Cardiac muscle cell (in vitro differentiated cells and primary cell): ENCODE measurements around the gene TBRG4. TPM values are rescaled to one million over a fixed set of nuclear protein-coding genes. Genes with fewer than 3 reads are reported as not detected.
A peak's percentile ranks its signal among the peaks of the same experiment; 100 is the strongest.

Experiments used
- DNase-seq, 2 donors: peaks; one replicate each; pipeline versions ENCODE4 v3.0.0 to v3.0.0-alpha.2; 2010 to 2017; ENCODE audit warnings: low read depth in 1 of 2, low spot score in 1 of 2
- H3K27ac ChIP-seq: fragments of 200-600 bp; sonication (generic); 2 replicates; pipeline ENCODE4 v1.5.1; 2016
- H3K27me3 ChIP-seq: fragments of 200-600 bp; sonication (generic); 2 replicates; pipeline ENCODE4 v1.6.0; 2016; ENCODE audit warnings: control low read depth
- H3K36me3 ChIP-seq: fragments of 200-600 bp; sonication (generic); 2 replicates; pipeline ENCODE4 v1.5.1; 2016; ENCODE audit warnings: control low read depth
- H3K4me1 ChIP-seq: fragments of 200-600 bp; sonication (generic); 2 replicates; pipeline ENCODE4 v1.8.1; 2017; ENCODE audit warnings: low read depth, mild to moderate bottlenecking, mixed run types
- H3K4me3 ChIP-seq: fragments of 200-600 bp; sonication (generic); 2 replicates; pipeline ENCODE4 v1.5.1; 2016; ENCODE audit warnings: mild to moderate bottlenecking
- H3K9me3 ChIP-seq: fragments of 200-600 bp; sonication (generic); 2 replicates; pipeline ENCODE4 v1.5.1; 2017; ENCODE audit warnings: low read depth, mild to moderate bottlenecking, control low read depth
- polyA plus RNA-seq: library from polyadenylated mRNA; unstranded; fragments of >200 nt; fragmentation: Nextera tagmentation; extraction: Ambion mirVana; gene quantifications from 2 replicates; pipeline ENCODE4 v1.2.1, GENCODE V29; 2016
- total RNA-seq: library from RNA; depleted of rRNA; stranded (reverse); fragments of >200 nt; gene quantifications from 2 replicates; pipeline ENCODE4 v1.2.3, GENCODE V29; 2016
- TF ChIP-seq, protein P1 (sequence below): IDR thresholded peaks from 2 replicates; pipeline ENCODE4 v1.5.1; 2012; ENCODE audit warnings: low read depth, mild to moderate bottlenecking, low read length

TBRG4 gene
- total and polyA plus RNA-seq, 2 experiments from 2014 or later = 67.9 to 74.4 TPM

DNA sequence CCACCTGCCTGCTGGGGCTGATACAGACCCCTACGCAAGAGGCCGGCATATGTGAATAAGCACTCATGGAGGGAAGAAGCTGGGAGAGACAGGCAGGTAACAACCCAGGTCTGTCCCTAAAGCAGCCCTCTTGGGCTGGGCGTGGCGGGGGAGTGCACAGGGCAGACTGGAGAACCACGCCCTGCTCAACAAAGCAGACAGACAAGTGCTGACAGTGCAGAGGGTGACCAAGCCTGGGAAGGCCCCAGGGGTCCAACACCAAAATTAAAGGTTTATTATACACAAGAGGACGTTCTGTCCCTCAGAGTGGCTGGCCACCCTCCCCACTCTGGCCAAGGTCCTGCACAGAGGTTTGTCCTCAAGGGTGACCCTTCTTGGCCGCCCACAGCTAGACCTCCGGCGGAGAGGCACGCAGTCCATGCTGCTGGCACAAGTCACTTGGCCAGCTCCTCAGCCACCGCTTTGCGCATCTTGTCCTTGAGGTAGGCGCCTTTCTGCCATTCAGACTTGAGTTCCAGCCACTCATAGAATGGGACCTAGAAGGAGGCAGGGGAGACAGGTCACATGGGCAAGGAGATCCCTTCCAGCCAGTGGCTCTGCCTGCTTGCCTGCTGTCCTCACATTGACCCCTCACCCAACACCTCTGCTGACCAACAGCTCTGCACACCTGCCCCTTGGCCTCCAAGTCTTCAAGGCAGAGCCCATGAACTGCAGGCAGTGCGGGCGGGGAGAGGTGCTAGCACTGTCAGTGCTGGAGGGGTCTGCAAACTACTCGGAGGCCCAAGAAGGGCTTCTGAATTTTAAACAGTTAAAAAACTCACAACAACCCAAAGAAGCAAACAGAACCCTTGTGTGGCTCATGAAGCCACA, 11.4 kb downstream of the TBRG4 start:
- no peak for DNase-seq
- TF ChIP-seq, protein P1, sequence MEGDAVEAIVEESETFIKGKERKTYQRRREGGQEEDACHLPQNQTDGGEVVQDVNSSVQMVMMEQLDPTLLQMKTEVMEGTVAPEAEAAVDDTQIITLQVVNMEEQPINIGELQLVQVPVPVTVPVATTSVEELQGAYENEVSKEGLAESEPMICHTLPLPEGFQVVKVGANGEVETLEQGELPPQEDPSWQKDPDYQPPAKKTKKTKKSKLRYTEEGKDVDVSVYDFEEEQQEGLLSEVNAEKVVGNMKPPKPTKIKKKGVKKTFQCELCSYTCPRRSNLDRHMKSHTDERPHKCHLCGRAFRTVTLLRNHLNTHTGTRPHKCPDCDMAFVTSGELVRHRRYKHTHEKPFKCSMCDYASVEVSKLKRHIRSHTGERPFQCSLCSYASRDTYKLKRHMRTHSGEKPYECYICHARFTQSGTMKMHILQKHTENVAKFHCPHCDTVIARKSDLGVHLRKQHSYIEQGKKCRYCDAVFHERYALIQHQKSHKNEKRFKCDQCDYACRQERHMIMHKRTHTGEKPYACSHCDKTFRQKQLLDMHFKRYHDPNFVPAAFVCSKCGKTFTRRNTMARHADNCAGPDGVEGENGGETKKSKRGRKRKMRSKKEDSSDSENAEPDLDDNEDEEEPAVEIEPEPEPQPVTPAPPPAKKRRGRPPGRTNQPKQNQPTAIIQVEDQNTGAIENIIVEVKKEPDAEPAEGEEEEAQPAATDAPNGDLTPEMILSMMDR = no peak
- Histone ChIP-seq H3K27me3 (no peaks in the 10 kb centered on the region), H3K36me3 (peaks cover 46% of the 10 kb centered on the region), H3K4me3 (no peak overlapping the region), H3K9me3 (no peaks in the 10 kb centered on the region), H3K4me1 (no peaks in the 10 kb centered on the region), H3K27ac (peak overlapping the region; percentile 7)

DNA sequence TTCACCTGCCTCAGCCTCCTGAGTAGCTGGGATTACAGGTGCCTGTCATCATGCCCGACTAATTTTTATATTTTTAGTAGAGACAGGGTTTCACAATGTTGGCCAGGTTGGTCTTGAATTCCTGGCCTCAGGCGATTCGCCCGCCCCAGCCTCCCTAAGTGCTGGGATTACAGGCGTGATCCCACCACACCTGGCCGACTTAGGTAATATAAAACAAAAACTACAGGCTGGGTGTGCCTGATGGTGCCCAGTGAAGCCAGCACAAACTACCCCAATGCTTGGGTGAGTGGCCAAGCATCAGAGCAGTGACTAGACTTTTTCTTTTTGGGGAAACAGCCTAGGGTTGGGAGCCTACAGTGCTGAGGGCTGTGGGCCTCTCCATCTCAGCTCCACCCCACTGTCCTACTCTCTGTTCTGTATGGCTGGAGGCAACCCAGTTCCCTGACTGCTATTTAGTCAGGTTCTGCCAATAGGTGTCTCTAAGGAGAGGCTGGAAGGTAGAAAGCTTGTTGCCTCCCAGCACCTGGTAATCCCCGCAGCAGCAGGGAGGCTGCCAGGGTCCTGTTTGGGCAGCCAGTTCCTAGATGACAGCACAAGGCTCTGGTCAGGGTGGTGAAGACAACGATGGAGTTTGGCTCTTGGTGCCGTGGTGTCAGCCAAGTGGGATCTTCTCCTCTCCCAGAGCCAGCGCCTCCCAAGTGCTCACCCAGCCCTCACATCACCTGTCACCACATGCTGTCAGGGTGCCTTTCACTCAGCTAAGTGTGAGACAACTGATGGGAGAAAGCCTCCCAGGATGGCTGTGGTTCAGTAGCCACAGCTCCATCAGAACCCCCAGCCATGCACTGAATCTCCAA, 12.3 kb downstream of the TBRG4 start:
- Histone ChIP-seq H3K4me3 (no peak overlapping the region), H3K27ac (no peak overlapping the region), H3K36me3 (peaks cover 38% of the 10 kb centered on the region), H3K27me3 (no peaks in the 10 kb centered on the region), H3K4me1 (no peaks in the 10 kb centered on the region), H3K9me3 (no peaks in the 10 kb centered on the region)
- no peak for DNase-seq
- TF ChIP-seq, protein P1 = no peak

DNA sequence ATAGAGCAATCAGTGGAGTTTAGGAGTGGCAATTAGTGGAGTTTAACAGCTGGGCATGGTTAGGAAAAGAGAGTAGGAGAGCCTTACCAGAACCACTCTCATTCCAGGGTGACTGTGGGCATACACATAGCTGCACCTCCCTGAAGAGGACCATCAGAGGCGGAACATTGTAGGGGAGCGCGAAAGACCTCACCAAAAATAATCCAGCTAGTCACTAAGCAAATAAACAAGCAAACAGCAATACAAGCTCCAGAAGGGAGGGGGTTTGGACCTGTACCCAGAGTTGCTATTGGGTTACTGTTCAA, 18.6 kb downstream of the TBRG4 start:
- Histone ChIP-seq H3K27ac (no peak overlapping the region), H3K27me3 (peaks cover 25% of the 10 kb centered on the region), H3K4me3 (no peak overlapping the region), H3K9me3 (no peaks in the 10 kb centered on the region), H3K4me1 (no peaks in the 10 kb centered on the region), H3K36me3 (no peaks in the 10 kb centered on the region)
- TF ChIP-seq, protein P1 = no peak
- DNase-seq = no peak

DNA sequence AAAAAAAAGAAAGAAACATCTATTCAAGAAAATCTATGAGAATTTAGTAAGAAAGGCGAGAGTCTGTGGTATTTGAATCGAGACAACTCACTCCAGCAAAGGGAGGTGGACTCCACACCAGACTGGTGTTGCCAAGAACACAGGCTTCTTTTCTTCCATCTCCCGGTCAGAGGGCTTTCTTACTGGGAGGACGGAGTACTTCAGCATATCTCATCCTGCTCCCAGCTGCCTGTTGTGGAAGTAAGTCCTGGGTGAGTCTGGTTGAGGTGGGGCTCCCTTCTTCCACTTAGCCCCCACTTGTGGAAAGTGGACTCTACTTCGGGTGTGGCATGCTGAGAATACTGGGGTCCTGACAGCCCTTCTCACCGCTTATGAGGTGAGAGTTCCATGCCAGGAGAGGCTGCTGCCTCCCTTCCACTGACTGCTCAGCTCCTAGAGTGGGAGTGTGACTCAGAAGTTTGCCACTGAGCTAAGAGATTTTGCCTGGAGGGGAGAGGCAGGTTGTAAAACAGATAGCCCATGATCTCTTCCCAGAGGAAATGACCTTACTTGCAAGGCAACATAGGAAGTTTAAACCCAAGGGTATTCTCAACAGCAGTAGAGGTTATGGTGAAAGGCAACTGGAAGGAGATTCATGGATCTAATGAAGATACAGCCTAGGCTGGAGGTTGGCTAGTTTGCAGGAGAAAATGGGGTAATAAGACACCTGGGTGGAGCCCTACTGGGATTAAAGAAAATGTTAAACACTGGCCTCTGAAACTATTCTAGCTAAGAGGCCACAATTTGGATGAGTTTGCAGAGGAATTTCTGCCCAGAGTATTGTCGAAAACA, 19.2 kb downstream of the TBRG4 start:
- no peak for DNase-seq
- Histone ChIP-seq H3K36me3 (no peaks in the 10 kb centered on the region), H3K27me3 (peaks cover 28% of the 10 kb centered on the region), H3K4me1 (no peaks in the 10 kb centered on the region), H3K4me3 (no peak overlapping the region), H3K27ac (no peak overlapping the region), H3K9me3 (no peaks in the 10 kb centered on the region)
- TF ChIP-seq, protein P1 = no peak

DNA sequence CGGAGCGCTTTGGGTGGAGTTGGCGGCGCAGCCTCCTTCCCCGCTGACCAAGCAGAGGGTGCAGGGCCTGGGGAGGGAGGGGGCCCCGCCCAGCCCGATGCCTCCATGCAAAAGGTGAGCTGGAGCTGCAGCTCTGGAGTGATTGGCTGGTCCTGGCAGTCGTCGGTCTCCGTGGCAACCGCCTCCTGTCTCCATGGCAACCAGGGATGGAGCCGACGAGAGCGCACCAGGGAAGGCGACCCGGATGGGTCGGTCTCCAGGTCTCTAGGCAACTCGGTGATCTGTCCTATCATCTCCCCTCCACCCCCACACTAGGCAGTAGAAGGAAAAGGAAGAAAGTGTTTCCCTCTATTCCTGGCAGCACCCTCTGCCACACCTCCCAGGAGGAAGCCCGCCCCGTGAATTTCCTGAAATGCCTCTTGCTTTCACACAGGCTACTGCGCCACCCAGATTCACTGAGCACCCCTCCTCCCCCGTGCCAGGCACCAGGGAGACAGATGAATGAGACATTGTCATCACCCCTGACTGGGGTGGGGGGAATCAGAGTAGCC, 22.1 kb downstream of the TBRG4 start:
- Histone ChIP-seq H3K4me3 (peak overlapping the region; percentile 37), H3K27me3 (peaks cover 28% of the 10 kb centered on the region), H3K9me3 (no peaks in the 10 kb centered on the region), H3K4me1 (no peaks in the 10 kb centered on the region), H3K27ac (no peak overlapping the region), H3K36me3 (no peaks in the 10 kb centered on the region)
- TF ChIP-seq, protein P1 = no peak
- peak; percentile 49 to 57 for DNase-seq
